Putamen (tissue), 1 donor: ENCODE results near the gene APOF.
"Not testable (repeated sequence)": the region's sequence is repeated elsewhere in the genome, so short reads cannot be mapped to it uniquely, and the experiment has no call there.

Source experiments
- DNase-seq: peaks from one replicate; pipeline ENCODE4 v3.0.0-alpha.2; 2016; ENCODE audit warnings: low spot score

APOF gene

GRCh38 chr12:56362130-56363059 is at the start of gene APOF:
TSS of gene APOF (minus strand) at chr12:56362857. CDS start at chr12:56362745, 112 bp downstream.
- no peak for DNase-seq

GRCh38 chr12:56411781-56412639 is 49.4 kb upstream of the APOF start:
- no peak for DNase-seq

- no peak for DNase-seq
These were observed 48.1 kb upstream of the APOF start for GRCh38 chr12:56410768-56411167.

- no peak for DNase-seq
These were observed 46.3 kb upstream of the APOF start for GRCh38 chr12:56408799-56409417.

- DNase-seq: not testable (repeated sequence)
These were observed 41.6 kb upstream of the APOF start for GRCh38 chr12:56404227-56404626.

GRCh38 chr12:56401612-56402011 is 39.0 kb upstream of the APOF start:
- not testable (repeated sequence) for DNase-seq

GRCh38 chr12:56401125-56401524 is 38.5 kb upstream of the APOF start:
- DNase-seq: not testable (repeated sequence)

- not testable (repeated sequence) for DNase-seq
These were observed 36.8 kb upstream of the APOF start for GRCh38 chr12:56399466-56399865.

GRCh38 chr12:56398324-56398723 is 35.7 kb upstream of the APOF start:
- DNase-seq: no peak

GRCh38 chr12:56392331-56392730 is 29.7 kb upstream of the APOF start:
- DNase-seq: no peak

GRCh38 chr12:56391721-56392120 is 29.1 kb upstream of the APOF start:
- DNase-seq: no peak

GRCh38 chr12:56389412-56389811 is 26.8 kb upstream of the APOF start:
- DNase-seq: no peak

- no peak for DNase-seq
These were observed 24.6 kb upstream of the APOF start for GRCh38 chr12:56387152-56387736.

GRCh38 chr12:56385873-56386272 is 23.2 kb upstream of the APOF start:
- DNase-seq: no peak

- no peak for DNase-seq
These were observed 20.0 kb upstream of the APOF start for GRCh38 chr12:56382611-56383010.

- DNase-seq: no peak
These were observed 15.3 kb upstream of the APOF start for GRCh38 chr12:56377989-56378316.

GRCh38 chr12:56377310-56377988 is 14.8 kb upstream of the APOF start:
- DNase-seq: no peak

- DNase-seq: no peak
These were observed 13.2 kb upstream of the APOF start for GRCh38 chr12:56375598-56376434.

GRCh38 chr12:56374726-56375597 is 12.3 kb upstream of the APOF start:
- no peak for DNase-seq

GRCh38 chr12:56373515-56373914 is 10.9 kb upstream of the APOF start:
- no peak for DNase-seq
